RWPE2 (cell line): ENCODE results near the gene RNASE8.

Experiments used
- ATAC-seq: fragments of 200-7000 bp; cut with Tn5 transposase; 3 replicates; pipeline ENCODE4 v1.9.1; 2021; ENCODE audit warnings: low read depth
- DNase-seq: peaks from one replicate; pipeline ENCODE4 v3.0.0-alpha.2; 2020; ENCODE audit warnings: low spot score
- H3K27ac ChIP-seq: fragments of 450-650 bp; 2 replicates; pipeline ENCODE4 v1.5.1; 2017; ENCODE audit warnings: mild to moderate bottlenecking; ENCODE audit not compliant: poor library complexity, severe bottlenecking
- H3K27me3 ChIP-seq: fragments of 250-450 bp; sonication (Bioruptor Pico); 2 replicates; pipeline ENCODE4 v1.5.1; 2021; ENCODE audit warnings: mild to moderate bottlenecking, moderate library complexity; ENCODE audit not compliant: insufficient read depth, poor library complexity, severe bottlenecking
- H3K36me3 ChIP-seq: fragments of 250-450 bp; sonication (Bioruptor Pico); 2 replicates; pipeline ENCODE4 v1.5.1; 2020; ENCODE audit warnings: low read depth, mild to moderate bottlenecking, moderate library complexity
- H3K4me1 ChIP-seq: fragments of 250-450 bp; sonication (Bioruptor Pico); 2 replicates; pipeline ENCODE4 v1.5.1; 2021; ENCODE audit warnings: mild to moderate bottlenecking, moderate library complexity; ENCODE audit not compliant: insufficient read depth, poor library complexity, severe bottlenecking
- H3K4me3 ChIP-seq: fragments of 250-450 bp; sonication (Bioruptor Pico); 2 replicates; pipeline ENCODE4 v1.5.1; 2021; ENCODE audit warnings: mild to moderate bottlenecking, moderate library complexity; ENCODE audit not compliant: severe bottlenecking
- H3K9me3 ChIP-seq: fragments of 250-450 bp; sonication (Bioruptor Pico); 2 replicates; pipeline ENCODE4 v1.5.1; 2021; ENCODE audit warnings: mild to moderate bottlenecking, moderate library complexity; ENCODE audit not compliant: severe bottlenecking
- CTCF ChIP-seq: fragments of 450-650 bp; IDR thresholded peaks from one replicate; pipeline ENCODE4 v1.5.1; 2017; ENCODE audit warnings: mild to moderate bottlenecking, moderate library complexity; ENCODE audit not compliant: poor library complexity, severe bottlenecking

Gene RNASE8

DNA sequence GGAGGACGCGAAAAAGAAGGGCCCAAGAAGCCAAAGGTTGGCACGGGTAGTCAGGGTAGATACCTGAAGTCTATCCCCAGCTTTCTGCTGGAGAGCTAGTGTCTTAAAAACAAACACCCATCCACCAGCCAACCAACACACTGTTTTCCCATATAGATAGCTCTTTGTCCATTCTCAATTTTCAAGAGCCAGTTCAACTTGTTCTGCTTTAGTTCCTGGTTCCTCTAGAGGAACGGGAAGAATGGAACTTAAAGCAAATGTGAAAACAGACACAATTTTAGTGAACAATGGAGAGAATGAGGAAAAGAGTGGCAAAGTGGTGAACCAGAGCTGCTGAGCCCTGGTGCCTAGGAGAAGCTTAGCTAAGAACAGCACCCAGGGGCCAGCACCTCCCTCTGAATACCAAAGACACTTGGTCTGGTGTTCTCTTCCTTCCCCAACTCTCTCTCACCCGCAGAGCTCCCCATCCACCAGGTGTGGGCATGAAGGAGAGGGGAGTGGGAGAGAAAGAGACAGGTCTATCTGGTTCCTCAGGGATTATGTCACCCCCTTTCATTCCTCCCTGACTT, 36.6 kb upstream of the RNASE8 start:
- H3K4me1 ChIP-seq: no peaks in the 10 kb centered on the region
- no peaks in the 10 kb centered on the region for H3K27me3 ChIP-seq
- no peak for DNase-seq
- ATAC-seq: no peak
- H3K4me3 ChIP-seq: no peak overlapping the region
- TF ChIP-seq CTCF: no peak
- no peak overlapping the region for H3K27ac ChIP-seq
- H3K36me3 ChIP-seq: no peaks in the 10 kb centered on the region
- no peaks in the 10 kb centered on the region for H3K9me3 ChIP-seq

- no peak for TF ChIP-seq CTCF
- H3K4me1 ChIP-seq: no peaks in the 10 kb centered on the region
- H3K27ac ChIP-seq: no peak overlapping the region
- H3K27me3 ChIP-seq: no peaks in the 10 kb centered on the region
- H3K36me3 ChIP-seq: no peaks in the 10 kb centered on the region
- H3K4me3 ChIP-seq: no peak overlapping the region
- ATAC-seq (no peak), DNase-seq (no peak)
- H3K9me3 ChIP-seq: no peaks in the 10 kb centered on the region
Measured at GRCh38 chr14:21022686-21023085, 34.9 kb upstream of the RNASE8 start.

- ATAC-seq (no peak), DNase-seq (no peak)
- Histone ChIP-seq H3K27me3 (no peaks in the 10 kb centered on the region), H3K27ac (no peak overlapping the region), H3K36me3 (no peaks in the 10 kb centered on the region), H3K9me3 (no peaks in the 10 kb centered on the region), H3K4me3 (no peak overlapping the region), H3K4me1 (no peaks in the 10 kb centered on the region)
- TF ChIP-seq CTCF: no peak
Measured at GRCh38 chr14:21023174-21023573, 34.4 kb upstream of the RNASE8 start.

- TF ChIP-seq CTCF: no peak
- Histone ChIP-seq H3K27me3 (no peaks in the 10 kb centered on the region), H3K9me3 (no peaks in the 10 kb centered on the region), H3K36me3 (no peaks in the 10 kb centered on the region), H3K4me1 (no peaks in the 10 kb centered on the region), H3K27ac (no peak overlapping the region), H3K4me3 (peak overlapping the region; percentile 47)
- DNase-seq (no peak), ATAC-seq (no peak)
Measured at GRCh38 chr14:21023817-21024584, 33.6 kb upstream of the RNASE8 start.
